Embryonic facial prominence (tissue), 1 donor: ENCODE results near the gene RGS18.
"Not testable (repeated sequence)": the region's sequence is repeated elsewhere in the genome, so short reads cannot be mapped to it uniquely, and the experiment has no call there.

Experiments used
- DNase-seq: peaks from one replicate; pipeline ENCODE4 v3.0.0-alpha.2; 2016; ENCODE audit errors: extremely low spot score

Gene RGS18, protein sequence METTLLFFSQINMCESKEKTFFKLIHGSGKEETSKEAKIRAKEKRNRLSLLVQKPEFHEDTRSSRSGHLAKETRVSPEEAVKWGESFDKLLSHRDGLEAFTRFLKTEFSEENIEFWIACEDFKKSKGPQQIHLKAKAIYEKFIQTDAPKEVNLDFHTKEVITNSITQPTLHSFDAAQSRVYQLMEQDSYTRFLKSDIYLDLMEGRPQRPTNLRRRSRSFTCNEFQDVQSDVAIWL

DNA sequence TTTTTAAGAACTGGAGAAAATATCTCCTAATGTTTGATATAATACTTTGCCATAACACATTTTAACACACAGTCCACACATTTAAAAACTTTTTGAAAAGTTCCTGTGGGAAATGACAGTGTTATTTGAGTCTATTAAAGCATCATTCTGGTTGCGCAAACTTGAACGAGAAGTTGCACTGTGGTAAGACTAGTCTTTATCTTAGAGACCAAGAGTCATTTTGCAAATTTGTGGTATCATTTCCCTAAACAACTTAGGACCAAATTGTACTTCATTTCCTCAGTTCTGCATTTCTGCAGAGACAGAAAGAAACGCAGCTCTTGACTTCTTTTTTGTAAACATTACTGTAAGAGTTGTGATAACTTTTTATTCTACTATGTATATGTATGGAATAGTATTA, at the start of gene RGS18:
RGS18 (plus strand) TSS at position 282 of the 400 bp plus-strand sequence. CDS start 176 bp downstream, outside the sequence.
- no peak for DNase-seq

DNA sequence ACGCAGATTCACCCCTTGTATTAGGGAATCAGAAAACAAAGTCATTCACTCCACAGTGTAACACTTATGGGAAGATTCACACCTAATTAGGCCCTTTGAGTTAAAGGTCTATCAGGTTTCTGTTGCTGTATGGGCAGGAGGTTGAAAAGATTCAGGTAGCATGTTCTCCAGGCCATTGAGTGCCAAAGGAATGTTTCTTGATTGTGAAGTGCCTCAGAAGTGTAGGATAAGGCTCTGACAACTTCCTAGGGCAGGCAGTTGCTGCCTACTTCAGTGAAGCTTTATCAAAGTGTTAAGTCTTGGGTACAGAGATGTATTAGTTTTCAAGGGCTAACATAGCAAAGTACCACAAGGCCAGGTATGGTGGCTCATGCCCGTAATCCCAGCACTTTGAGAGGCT, 48.7 kb upstream of the RGS18 start:
- DNase-seq = no peak

DNA sequence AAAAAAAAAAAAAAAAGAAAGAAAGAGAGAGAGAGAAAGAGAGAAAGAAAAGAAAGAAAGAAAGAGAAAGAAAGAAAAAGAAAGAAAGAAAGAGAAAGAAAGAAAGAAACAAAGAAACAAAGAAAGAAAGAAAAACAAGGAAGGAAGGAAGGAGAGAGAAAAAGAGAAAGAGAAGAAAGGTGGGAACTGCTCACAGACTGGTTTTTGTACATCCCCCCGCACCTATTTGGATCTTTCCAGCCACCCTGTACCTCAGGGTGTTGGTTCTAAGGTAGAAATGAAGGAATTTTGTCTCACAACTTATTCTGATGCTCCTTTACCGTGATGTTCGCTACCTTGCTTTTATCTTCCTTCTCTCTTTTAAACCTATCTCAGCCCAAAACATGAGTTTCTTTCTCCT, 43.3 kb upstream of the RGS18 start:
- DNase-seq = no peak

DNA sequence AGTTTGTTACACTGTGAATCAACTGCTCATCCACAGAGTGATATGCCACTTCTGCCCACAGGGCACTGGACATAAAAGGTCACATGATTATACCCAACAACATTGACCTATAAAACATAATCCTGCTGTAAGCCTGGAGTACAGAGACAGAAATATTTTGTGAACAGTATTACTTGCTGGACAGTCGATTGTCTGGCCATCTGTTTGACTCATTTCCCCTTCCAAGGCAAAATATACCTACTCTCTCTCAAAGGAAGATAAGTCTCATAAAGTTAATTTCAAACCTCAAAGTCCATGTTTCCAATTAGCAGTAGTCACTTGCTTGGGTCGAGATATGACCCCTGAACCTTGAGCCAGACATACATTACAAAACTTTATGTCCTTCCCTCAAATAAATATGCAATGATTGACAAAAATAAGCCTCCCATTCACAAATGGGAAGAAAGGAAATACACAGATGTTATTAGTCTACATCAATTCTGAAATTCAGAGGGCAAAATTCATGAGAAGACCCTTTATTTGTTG, 39.3 kb upstream of the RGS18 start:
- no peak for DNase-seq

DNA sequence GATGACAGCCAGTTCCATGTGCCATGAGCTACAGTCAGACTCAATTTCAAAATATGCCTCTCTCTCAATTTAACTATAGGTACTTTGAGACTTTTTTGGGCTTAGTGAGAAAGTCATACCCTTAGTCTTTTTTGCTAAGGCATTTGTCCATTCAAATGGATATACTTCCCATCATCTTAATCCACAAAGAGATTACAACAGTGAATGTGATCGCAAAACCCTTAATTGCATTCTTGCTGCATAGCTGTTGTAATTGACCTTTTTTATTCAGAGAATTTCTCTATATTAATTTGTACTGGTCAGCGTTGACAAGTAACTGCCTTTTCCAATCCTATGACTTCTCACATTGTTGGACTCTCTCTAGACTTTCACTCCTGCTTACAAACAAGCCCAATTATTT, 38.6 kb upstream of the RGS18 start:
- no peak for DNase-seq

DNA sequence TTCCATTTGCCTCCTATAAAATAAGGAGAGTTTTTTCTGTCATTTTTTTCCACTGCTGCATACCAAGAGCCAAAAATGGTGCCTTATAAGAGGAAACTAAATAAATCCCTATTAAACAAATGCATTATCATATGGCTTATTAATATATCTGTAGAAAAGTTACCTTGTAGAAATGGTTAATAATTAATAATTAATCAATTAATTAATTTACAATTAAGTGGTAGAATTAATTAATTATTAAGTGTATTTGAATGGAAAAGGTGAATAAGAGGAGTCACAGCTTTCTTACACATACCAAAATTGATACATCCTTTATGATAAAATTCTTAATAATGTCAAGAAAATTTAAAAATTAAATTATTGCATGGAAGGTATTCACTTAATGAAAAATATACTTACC, 35.6 kb upstream of the RGS18 start:
- no peak for DNase-seq

DNA sequence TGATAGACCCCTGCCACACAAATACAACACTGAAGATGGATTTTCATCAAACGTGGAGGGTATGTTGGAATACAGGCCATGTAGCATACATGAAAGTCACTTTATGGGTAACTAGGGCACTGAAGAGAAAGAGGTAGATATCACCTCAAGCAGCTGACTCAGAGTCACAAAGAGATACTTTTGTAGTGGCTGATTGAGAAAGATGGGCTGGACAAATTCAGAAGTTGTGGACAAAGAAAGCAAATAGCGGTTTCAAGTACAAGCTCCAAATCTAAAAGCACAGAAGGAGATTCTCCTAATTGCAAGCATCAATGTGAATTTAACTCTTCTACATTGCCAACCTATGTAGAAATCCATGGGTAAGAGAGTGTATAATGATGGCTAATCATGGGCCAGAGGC, 35.0 kb upstream of the RGS18 start:
- no peak for DNase-seq

DNA sequence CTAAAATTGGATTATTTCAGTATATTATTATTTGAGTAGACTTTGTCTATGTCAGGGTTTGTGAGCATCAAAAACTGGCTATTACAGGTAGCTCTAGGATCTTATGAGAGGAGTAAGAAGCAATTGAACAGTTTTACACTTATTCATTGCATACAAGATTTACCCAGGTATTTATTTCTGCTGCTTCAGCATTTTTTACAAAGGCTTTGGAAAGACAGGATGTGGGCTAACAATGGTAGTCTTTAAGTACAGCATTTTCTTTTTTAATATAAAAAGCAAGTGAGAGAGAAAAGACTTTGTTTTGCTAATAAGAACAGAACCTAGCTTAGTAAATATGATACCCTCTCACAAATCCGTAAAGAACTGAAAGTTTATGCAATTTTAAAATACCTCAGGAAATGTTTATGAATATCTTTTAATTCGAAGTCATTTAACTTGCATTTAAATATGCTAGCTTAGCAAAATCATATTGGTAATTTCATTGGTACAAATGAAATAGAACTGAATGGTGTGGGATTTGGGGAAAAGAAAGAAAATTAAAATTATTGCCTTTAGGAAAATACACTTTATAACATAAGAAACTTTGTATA, 32.1 kb upstream of the RGS18 start:
- no peak for DNase-seq

DNA sequence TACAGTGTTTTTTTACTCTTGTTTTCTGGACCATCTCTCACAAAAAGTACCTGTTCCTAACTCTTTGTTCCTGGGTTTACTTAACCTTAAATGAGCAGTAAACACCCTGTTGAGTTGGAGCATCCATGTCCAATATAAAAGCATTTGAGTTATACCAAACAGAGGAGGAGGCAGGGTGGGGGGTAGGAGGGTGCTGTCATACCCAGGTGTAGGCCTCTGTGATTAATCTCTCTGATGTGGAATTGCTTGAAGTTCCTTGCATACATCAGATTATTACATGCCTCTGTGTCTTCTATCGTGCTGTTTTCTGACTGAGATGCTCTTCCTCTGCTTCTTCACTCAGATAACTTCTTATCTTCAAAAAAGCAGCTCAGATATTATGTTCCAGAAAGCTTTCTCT, 28.1 kb upstream of the RGS18 start:
- DNase-seq = no peak

DNA sequence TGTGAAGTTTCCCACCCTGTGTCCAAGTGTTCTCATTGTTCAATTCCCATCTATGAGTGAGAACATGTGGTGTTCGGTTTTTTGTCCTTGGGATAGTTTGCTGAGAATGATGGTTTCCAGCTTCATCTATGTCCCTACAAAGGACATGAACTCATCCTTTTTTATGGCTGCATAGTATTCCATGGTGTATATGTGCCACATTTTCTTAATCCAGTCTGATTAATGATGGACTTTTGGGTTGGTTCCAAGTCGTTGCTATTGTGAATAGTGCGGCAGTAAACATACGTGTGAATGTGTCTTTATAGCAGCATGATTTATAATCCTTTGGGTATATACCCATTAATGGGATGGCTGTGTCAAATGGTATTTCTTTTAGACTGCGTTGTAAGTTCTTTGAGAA, 27.4 kb upstream of the RGS18 start:
- DNase-seq = not testable (repeated sequence)

DNA sequence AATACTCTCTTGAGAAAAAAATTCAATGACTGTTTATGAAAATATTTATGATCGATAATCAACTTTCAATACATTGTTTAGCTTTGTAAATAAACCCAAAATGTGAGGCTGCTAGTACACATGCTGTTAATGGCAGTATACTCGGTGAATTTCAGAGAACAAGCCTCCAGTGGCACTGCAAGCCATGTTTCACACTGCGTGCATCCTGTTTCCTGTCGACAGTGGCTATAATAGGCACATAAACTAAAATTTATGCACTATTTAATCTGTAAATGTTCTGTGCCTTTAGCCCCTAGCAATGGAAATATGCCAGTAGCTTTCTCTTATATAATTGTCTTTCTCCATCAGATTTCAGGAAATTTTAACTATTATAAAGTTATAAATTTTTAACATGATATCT, 26.3 kb upstream of the RGS18 start:
- no peak for DNase-seq

DNA sequence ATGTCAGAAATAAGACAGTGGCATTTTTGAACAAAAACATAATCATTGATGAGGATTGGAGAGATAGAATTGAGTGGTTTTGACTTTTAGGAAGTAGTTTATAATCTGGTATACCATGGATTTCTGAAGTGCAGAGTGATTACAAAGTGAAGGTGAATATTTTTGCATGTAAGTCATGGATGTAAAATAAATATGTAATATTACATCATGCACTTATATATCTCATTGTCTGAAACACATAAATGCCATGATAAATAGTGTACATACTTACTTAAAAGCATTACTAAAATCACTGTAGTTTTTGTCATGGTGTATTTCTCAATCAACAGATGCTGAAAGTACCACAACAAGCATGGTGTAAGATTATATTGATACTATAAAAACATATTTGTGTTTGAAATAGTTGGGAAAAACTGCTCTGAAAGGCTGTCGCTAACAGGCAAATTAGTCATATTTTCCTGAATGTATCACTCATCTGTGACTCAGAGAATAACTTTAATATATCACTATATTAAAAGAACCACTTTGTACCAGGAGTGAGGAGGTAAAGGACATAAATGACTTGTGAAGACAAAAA, 24.8 kb upstream of the RGS18 start:
- no peak for DNase-seq

DNA sequence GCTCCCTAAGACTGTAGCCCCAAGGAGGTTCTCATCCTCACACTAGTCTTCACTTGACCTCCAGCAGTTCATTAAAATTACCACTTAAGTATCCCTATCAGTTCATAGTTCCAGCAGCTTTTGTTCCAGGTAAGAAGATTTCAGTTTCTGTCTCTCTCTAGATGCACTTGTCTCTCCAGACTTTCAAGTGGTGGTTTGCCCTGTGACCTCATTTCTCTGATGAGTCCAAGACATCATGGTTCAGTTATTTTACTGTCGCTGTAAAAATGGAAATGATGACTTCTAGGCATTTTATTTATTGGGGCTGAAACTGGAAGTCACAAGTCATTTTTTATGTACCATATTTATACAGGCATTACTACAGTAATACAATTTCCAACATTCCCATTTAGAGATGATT, 17.9 kb upstream of the RGS18 start:
- no peak for DNase-seq

DNA sequence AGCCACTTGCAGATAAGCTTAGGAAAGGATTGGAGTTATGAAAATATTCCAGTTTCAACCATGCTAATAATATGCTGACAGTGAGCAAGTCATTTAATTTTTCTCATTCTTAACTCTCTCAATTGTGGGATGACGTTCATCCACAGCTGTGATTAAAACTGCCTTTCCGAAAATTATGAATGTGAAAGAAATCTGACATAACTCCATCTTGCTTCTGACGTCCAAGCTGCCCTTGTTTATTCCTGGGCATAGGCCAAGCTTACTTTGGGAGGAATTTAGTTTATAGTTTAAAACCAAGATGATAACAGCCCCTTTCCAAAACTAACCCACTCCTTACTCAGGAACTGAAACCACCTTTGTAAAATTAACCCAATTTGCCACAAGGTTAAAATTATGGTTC, 11.0 kb upstream of the RGS18 start:
- no peak for DNase-seq

DNA sequence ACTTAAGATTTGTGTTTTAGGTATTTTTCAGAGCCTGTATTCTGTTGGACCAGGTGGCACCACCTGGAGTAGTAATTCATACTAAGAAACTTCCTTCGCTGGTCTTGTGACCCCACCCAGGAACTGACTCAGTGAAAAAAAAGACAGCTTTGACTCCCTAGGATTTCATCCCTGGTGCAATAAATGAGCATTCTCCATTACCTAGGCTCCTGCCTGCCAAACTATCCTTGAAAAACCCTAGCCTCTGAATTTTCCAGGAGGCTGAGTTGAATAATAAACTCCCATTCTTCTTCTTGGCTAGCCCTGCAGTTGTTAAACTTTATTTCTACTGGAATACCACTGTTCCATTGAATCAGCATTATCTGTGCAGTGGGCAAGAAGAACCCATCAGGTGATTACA, 10.6 kb upstream of the RGS18 start:
- DNase-seq = no peak

DNA sequence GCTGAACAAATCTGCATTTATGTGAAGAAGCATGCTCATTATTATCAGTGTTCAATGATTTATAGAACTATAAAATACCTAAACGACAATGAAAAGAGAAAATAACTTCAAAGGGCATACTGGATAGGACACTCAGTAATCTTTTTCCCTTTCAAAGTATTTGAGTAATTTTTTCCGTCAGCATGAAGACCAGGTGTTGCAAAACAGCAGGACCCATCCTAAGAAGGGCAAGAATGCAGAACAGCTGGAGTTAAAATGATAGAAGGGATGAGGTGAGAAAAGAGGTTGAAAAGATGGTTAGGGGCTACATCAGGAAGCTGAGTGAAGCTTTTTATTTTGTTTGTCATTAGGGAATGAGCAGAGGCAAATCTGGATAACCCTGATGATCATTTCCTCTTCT, 7.1 kb upstream of the RGS18 start:
- DNase-seq = no peak

DNA sequence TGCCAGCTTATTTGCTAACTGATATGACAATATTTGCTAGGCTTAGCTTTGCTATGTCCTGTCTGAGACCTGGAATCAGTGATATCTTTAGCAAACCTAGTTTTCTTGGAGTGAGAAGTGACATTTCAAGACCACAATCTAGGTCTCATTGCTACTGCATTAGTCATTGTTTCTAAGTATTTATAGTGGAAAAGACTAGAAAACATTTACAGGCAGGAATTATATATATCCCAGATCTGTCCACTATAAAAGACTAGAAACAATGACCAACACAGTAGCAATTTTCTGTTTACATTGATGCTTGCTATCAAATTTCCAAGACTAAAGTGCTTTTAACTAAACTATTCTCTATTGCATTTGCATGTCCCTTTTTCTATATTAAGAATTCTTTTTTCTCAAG, 5.0 kb upstream of the RGS18 start:
- DNase-seq = no peak

DNA sequence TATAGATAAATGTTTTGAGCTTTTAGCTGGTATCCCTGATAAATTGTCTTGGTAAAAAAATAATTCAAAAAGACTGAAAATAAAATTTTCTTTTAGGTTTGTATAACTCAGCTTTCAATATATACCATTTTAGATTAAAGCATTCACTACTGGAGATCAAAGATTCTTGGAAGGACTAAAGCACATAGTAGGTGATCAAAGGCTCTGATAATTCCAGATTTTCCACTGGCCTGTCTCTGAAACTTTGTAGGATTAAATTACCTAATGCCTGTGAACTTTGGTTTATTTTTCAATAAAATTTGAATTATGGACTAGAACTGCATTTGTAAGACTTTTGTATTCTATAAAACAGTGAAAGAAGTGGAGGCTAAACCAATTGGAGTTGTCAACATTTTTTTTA, 1.2 kb upstream of the RGS18 start:
- no peak for DNase-seq

DNA sequence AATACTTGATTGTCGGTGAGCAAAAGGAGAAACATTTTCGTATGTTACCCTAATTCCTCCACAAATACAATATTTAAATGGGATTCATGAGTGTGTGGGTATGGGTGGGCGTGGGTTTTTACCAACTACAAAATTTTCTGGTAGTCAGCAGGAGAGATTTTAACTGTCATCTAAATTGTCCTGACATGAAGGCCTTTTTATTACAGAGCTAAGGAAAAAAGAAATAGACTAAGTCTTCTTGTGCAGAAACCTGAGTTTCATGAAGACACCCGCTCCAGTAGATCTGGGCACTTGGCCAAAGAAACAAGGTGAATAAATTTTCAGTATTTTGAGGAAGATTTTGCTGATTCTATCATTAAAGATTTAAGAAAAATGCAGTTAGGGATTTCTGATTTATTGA, 752 bp downstream of the RGS18 start:
- DNase-seq = no peak

DNA sequence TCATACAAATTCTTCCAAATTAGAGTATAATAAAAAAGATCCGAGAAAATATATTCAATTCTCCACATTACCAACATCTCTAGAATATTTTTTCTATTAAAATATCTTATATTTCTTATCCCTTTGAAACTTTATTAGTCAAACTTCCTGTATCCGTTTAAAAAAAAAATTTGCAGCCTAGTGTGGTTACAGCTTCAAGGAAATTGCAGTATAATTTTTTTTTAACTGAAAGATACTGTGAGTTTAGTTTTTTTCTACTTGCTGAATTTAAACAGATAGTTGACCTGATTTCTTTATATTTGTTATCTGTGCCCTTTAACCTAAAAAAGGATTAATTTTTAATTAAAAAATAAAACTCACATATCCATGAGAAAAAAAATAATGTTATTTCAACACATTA, 1.5 kb downstream of the RGS18 start:
- no peak for DNase-seq

DNA sequence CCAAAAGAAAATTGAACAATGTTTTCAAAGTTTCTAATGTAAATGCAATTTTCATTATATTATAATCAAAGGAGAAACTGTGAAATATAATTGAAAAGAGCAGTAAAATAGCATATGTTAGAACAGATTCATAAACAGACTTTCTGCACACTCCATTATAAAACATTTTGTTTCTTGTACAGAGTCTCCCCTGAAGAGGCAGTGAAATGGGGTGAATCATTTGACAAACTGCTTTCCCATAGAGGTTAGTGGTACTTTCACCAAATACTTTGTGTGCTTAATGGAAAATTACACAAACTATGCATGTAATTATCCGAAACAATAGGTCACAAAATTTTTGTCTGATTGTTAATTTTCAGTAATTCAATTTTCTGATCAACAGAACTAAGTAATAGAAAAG, 1.9 kb downstream of the RGS18 start:
- DNase-seq = no peak

DNA sequence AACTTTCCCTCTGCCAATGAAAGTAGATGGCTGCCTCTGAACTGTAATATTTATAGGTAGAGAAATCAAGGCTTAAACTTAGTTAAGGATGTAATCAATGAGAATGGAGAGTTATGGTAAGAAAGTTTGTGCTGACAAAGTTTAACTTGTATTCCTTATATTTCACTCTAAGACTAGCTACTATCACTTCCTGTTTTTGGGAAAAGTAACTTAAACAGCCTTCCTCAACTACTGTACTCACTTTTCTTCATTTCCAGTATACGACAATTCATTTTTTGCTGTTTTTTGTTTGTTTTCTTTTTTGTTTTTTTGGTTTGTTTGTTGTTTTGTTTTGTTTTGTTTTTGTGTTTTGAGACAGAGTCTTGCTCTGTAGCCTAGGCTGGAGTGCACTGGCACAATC, 3.7 kb downstream of the RGS18 start:
- no peak for DNase-seq

DNA sequence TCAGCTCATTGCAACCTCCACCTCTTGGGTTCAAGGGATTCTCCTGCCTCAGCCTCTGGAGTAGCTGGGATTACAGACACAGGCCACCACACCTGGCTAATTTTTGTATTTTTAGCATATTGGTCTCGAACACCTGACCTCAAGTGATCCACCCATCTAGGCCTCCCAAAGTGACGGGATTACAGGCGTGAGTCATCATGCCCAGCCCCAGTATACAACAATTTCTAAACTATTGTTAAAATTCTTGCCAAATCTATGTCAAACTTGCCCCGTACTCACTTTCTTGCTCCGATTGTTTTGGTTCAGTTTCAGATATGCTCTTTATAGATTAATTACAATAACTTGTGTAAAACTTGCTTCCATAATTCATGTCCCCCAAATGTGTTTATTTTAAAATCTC, 4.1 kb downstream of the RGS18 start:
- DNase-seq = no peak

DNA sequence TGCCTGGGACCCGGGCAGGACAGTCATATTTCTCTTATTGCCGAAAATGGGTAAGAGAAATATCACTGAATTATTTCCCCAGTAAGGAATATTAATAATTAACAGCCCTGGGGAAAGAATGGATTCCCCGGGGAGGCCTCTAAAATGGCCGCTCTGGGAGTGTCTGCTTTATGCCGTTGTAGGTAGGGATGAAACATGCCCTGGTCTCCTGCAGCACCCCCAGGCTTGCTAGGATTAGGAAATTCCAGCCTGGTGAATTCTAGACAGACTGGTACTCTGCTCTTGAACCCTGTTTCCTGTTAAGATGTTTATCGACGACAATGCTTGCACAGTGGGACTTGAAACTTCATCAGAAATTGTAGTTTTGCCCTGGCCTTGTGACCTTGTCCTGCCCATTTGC, 6.7 kb downstream of the RGS18 start:
- DNase-seq = not testable (repeated sequence)
